K562 (cell line): ENCODE data around the gene DPH6. TPM values are rescaled to one million over a fixed set of nuclear protein-coding genes. Genes with fewer than 3 reads are reported as not detected.
"Not testable (repeated sequence)": the region's sequence is repeated elsewhere in the genome, so short reads cannot be mapped to it uniquely, and the experiment has no call there.

ENCODE experiments used
- ATAC-seq: fragments of 200-7000 bp; cut with Tn5 transposase; 3 replicates; pipeline ENCODE4 v1.9.1; 2020; ENCODE audit warnings: moderate library complexity
- BruUV-seq: library from RNA; stranded (reverse); fragments of 400-500 nt; replicated peaks from 2 replicates; lab custom pipeline; 2021; lab: Mats Ljungman, UMichigan
- CTCF ChIA-PET: fragments of 300-600 bp; formaldehyde crosslinking; extraction: SDS; loops from one replicate; lab custom pipeline; 2021; ENCODE audit warnings: low intra/inter-chr PET ratio; lab: Yijun Ruan, JAX
- POLR2A ChIA-PET: fragments of 300-600, 350-650 bp; sonication (Branson Sonifier 250); formaldehyde crosslinking; extraction: SDS; loops from one replicate; lab custom pipeline; 2021; ENCODE audit warnings: antibody characterized with exemption, inconsistent platforms; lab: Yijun Ruan, JAX
- DNase-seq, 4 experiments: peaks; one replicate each; pipeline versions ENCODE4 v3.0.0 to v3.0.0-alpha.2; 2011 to 2018; ENCODE audit warnings: low spot score in 3 of 4, mixed read lengths in 3 of 4; ENCODE audit errors: extremely low read depth in 1 of 4
- FAIRE-seq: peaks from 2 replicates; lab custom pipeline; 2011; peaks lifted over from hg19 to GRCh38; lab: Jason Lieb, UNC
- H2AFZ ChIP-seq: 2 replicates; pipeline ENCODE4 v1.6.0; 2011; ENCODE audit warnings: low read depth, low read length, control low read depth, inconsistent platforms
- H3K27ac ChIP-seq: fragments of 200-600 bp; 3 replicates; pipeline ENCODE4 v1.8.0; 2011; ENCODE audit warnings: low read depth, mild to moderate bottlenecking, control low read depth, inconsistent platforms, low read length, moderate library complexity, mixed read lengths; ENCODE audit errors: extremely low read depth
- H3K27me3 ChIP-seq, 2 experiments: fragments of 300-600 bp in 1 of 2; 2 replicates in 1 of 2; 3 replicates in 1 of 2; pipeline versions ENCODE4 v1.6.0 to v1.8.0; 2011; ENCODE audit warnings: inconsistent platforms in 2 of 2, low read length in 2 of 2, mild to moderate bottlenecking in 1 of 2, mixed read lengths in 1 of 2, moderate library complexity in 1 of 2; ENCODE audit not compliant: control insufficient read depth in 2 of 2, insufficient read depth in 2 of 2
- H3K36me3 ChIP-seq: fragments of 300-600 bp; 3 replicates; pipeline ENCODE4 v1.8.0; 2011; ENCODE audit warnings: mild to moderate bottlenecking, low read length, inconsistent platforms; ENCODE audit not compliant: control insufficient read depth, insufficient read depth
- H3K4me1 ChIP-seq, 2 experiments: fragments of 200-600 bp in 1 of 2; replicated peaks in 1 of 2; 2 replicates in 1 of 2; 3 replicates in 1 of 2; pipeline versions ENCODE4 v1.5.1 to v1.8.0; 2011; ENCODE audit warnings: inconsistent platforms in 2 of 2, low read length in 2 of 2, mild to moderate bottlenecking in 1 of 2, mixed read lengths in 1 of 2, moderate library complexity in 1 of 2; ENCODE audit not compliant: control insufficient read depth in 2 of 2, insufficient read depth in 2 of 2
- H3K4me2 ChIP-seq: 2 replicates; pipeline ENCODE4 v1.6.1; 2011; ENCODE audit warnings: low read length, control low read depth, inconsistent platforms, mixed read lengths; ENCODE audit not compliant: insufficient read depth
- H3K4me3 ChIP-seq: fragments of 200-600 bp; sonication (generic), shearing (Covaris generic); 2 replicates; pipeline ENCODE4 v1.5.1; 2016; ENCODE audit warnings: control low read depth, inconsistent platforms
- H3K79me2 ChIP-seq: fragments of 200-600 bp; 3 replicates; pipeline ENCODE4 v1.8.0; 2011; ENCODE audit warnings: low read length, inconsistent platforms; ENCODE audit not compliant: control insufficient read depth, insufficient read depth
- H3K9ac ChIP-seq, 2 experiments: 2 replicates each; pipeline versions ENCODE4 v1.6.0 to v1.6.1; 2011; ENCODE audit warnings: low read depth in 2 of 2, low read length in 2 of 2, control low read depth in 1 of 2, inconsistent platforms in 1 of 2, mild to moderate bottlenecking in 1 of 2, mixed read lengths in 1 of 2; ENCODE audit not compliant: insufficient read depth in 1 of 2
- H3K9me1 ChIP-seq: one replicate; pipeline ENCODE4 v1.6.0; 2011; ENCODE audit warnings: inconsistent platforms, mild to moderate bottlenecking, low read length, moderate library complexity; ENCODE audit not compliant: control insufficient read depth, insufficient read depth
- H3K9me3 ChIP-seq: replicated peaks from 2 replicates; pipeline ENCODE4 v1.5.1; 2011; ENCODE audit warnings: low read depth, low read length, inconsistent platforms; ENCODE audit not compliant: control insufficient read depth, insufficient read depth
- H4K20me1 ChIP-seq: replicated peaks from 2 replicates; pipeline ENCODE4 v1.6.1; 2011; ENCODE audit warnings: low read length, inconsistent platforms, mixed read lengths; ENCODE audit not compliant: control insufficient read depth, insufficient read depth
- GTF3C2 ChIP-seq: IDR thresholded peaks from 3 replicates; pipeline ENCODE4 v1.6.1; 2011; ENCODE audit warnings: borderline replicate concordance, mild to moderate bottlenecking, moderate library complexity; ENCODE audit not compliant: insufficient read length; ENCODE audit errors: extremely low read depth
- PBX2 ChIP-seq, 2 experiments: IDR thresholded peaks in 1 of 2; conservative IDR thresholded peaks in 1 of 2; 2 replicates each; pipeline ENCODE4 v1.6.1; 2016; ENCODE audit warnings: low read depth in 2 of 2, mild to moderate bottlenecking in 1 of 2, missing compliant biosample characterization in 1 of 2, missing genetic modification characterization in 1 of 2, moderate library complexity in 1 of 2
- ZNF431 ChIP-seq: sonication (generic); formaldehyde crosslinking; IDR thresholded peaks from 2 replicates; pipeline ENCODE4 v1.8.0; 2022; ENCODE audit warnings: mild to moderate bottlenecking, missing genetic modification reagents
- WGBS: fragments of 100-300 bp; shearing (Covaris generic); methylation state at CpG from one replicate; pipeline ENCODE4 v1.1.6; 2016; ENCODE audit warnings: low coverage, mixed read lengths; ENCODE audit not compliant: insufficient coverage; ENCODE audit errors: missing lambda C conversion rate; 5-methylcytosine and 5-hydroxymethylcytosine counted together
- in situ Hi-C: fragments of 300-500 bp; cut with MboI; formaldehyde crosslinking; loops from 4 replicates; pipeline ENCODE4 v1.15.0; 2018; ENCODE audit warnings: inconsistent platforms, mixed read lengths
- intact Hi-C: fragments of 100-400 bp; cut with micrococcal nuclease; formaldehyde crosslinking; loops from 2 replicates; pipeline ENCODE4 v1.14.2; 2022
- polyA plus RNA-seq, 8 experiments: library from polyadenylated mRNA; depleted of rRNA in 4 of 8; stranded (reverse) in 5 of 8; unstranded in 3 of 8; fragments of >200 nt; fragmentation: Nextera tagmentation in 2 of 8; fragmentation: Illumina TruSeq in 1 of 8; extraction: Ambion mirVana in 2 of 8; extraction: Trizol in 1 of 8; gene quantifications; 2 replicates each; pipeline versions ENCODE4 v1.2.1 to v1.2.3, GENCODE V29; 2011 to 2014; ENCODE audit warnings: inconsistent platforms in 1 of 8, missing spikeins in 1 of 8
- total RNA-seq, 7 experiments: library from RNA; depleted of rRNA in 6 of 7; stranded (reverse); fragments of >200 nt in 6 of 7; fragmentation: Illumina TruSeq in 2 of 7; extraction: Trizol in 2 of 7; gene quantifications; 2 replicates each; pipeline versions ENCODE4 v1.2.1 to v1.2.3, GENCODE V29; 2011 to 2021; ENCODE audit warnings: low replicate concordance in 1 of 7

Gene DPH6
- total and polyA plus RNA-seq, 9 of the 15 experiments (the other 6 are each of a cell fraction or from before 2014, with no cell fraction given): 10.1 to 69.1 (median 18.8) TPM

- H2AFZ ChIP-seq, in situ Hi-C loops, H3K27ac ChIP-seq, CTCF ChIA-PET, POLR2A ChIA-PET, DNase-seq, H3K79me2 ChIP-seq, H3K4me2 ChIP-seq, H3K9ac ChIP-seq, H3K4me3 ChIP-seq, H3K9me1 ChIP-seq, H3K36me3 ChIP-seq, BruUV-seq, FAIRE-seq, H3K9me3 ChIP-seq, intact Hi-C loops, H3K27me3 ChIP-seq, ATAC-seq, H4K20me1 ChIP-seq: not testable (repeated sequence)
- H3K4me1 ChIP-seq: peaks cover 0 to 11% of the 10 kb centered on the region in 2 experiments; a peak in 2 of 5 replicates
- 3% methylated on average over 2 of the region's 2 CpGs for WGBS
- peak; percentile 93 for TF ChIP-seq ZNF431
Measured at GRCh38 chr15:35591987-35592386, 46.0 kb upstream of the DPH6 start.

GRCh38 chr15:35583863-35584528 lies 38.0 kb upstream of the DPH6 start:
- WGBS: 44% methylated on average over 1 of the region's 1 CpG
- Histone ChIP-seq H3K4me3 (no peak overlapping the region), H3K79me2 (no peaks in the 10 kb centered on the region), H4K20me1 (no peaks in the 10 kb centered on the region), H3K27ac (no peak overlapping the region), H3K36me3 (no peaks in the 10 kb centered on the region), H3K9me3 (no peaks in the 10 kb centered on the region), H3K9me1 (no peaks in the 10 kb centered on the region), H3K4me2 (no peak overlapping the region), H2AFZ (no peak overlapping the region), H3K9ac (no peak overlapping the region), H3K27me3 (no peaks in the 10 kb centered on the region), H3K4me1 (no peaks in the 10 kb centered on the region; a peak in 1 of 5 replicates)
- intact Hi-C loops: no loop called here
- BruUV-seq: no TSS peak
- ATAC-seq: no peak
- TF ChIP-seq GTF3C2: no peak
- no peak for TF ChIP-seq PBX2 (CRISPR knock-in tag; IDR thresholded peaks at IDR 0.05; ENCODE audit: low read depth)
- 0 out of 2 replicates have a peak, but pooled peaks have one; percentile 19 for TF ChIP-seq PBX2 (tag; conservative IDR thresholded peaks at IDR 0.05; ENCODE audit: low read depth)
- ChIA-PET CTCF (no interaction called here), POLR2A (no interaction called here)
- no peak for FAIRE-seq
- in situ Hi-C loops: no loop called here
- no peak for DNase-seq
